Activated naive CD8-positive, alpha-beta T cell (primary cell): Measurements from ENCODE around the gene SYTL5.

ENCODE experiments used
- H3K27ac Mint-ChIP-seq: one replicate; pipeline ENCODE4 v1.8.0; 2021; ENCODE audit warnings: mixed read lengths
- H3K27me3 Mint-ChIP-seq: one replicate; pipeline ENCODE4 v1.8.0; 2021; ENCODE audit warnings: mixed read lengths
- H3K36me3 Mint-ChIP-seq: one replicate; pipeline ENCODE4 v1.8.0; 2021; ENCODE audit warnings: mixed read lengths
- H3K4me1 Mint-ChIP-seq: one replicate; pipeline ENCODE4 v1.8.0; 2021; ENCODE audit warnings: low read depth, mixed read lengths
- H3K4me3 Mint-ChIP-seq: one replicate; pipeline ENCODE4 v1.8.0; 2021; ENCODE audit warnings: mild to moderate bottlenecking, mixed read lengths
- H3K9me3 Mint-ChIP-seq: one replicate; pipeline ENCODE4 v1.8.0; 2021; ENCODE audit warnings: low read depth, mixed read lengths

SYTL5 gene

DNA sequence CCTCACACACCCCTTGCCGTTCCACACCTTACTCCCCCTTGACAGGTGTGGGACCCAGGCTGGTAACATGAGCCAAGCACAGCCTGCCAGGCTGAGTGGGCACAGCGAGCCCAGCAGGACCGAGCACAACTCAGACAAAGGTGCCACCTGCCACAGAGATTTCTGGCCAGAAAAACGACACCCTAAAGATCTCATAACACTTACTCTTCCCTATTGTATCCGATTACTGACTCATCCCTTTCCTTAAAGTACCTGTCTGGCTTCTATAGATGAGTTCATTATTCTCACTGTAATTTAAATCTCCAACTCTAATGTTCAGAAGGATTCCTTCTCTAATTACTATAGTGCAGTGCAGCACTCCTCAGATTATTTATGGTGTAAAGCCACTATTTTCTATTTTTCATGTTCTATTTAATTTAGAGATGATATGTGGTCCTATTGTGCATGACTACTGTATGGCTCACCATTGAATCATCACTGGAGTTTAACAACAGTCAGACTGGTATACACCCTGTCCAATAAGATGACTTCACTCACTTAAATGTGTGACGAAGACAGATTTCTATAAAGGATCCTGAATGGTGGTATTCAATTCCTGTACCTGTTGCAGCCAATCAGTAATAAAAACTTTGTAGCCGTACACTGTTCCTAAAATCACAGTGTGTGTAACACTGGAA is 7.6 kb upstream of the SYTL5 start:
- Mint-ChIP-seq H3K9me3 (peaks cover under 1% of the 10 kb centered on the region), H3K27me3 (no peaks in the 10 kb centered on the region), H3K27ac (no peak overlapping the region), H3K4me1 (no peaks in the 10 kb centered on the region), H3K4me3 (no peak overlapping the region), H3K36me3 (no peaks in the 10 kb centered on the region)

- H3K27me3 Mint-ChIP-seq = no peaks in the 10 kb centered on the region
- H3K36me3 Mint-ChIP-seq = peaks cover 2% of the 10 kb centered on the region
- no peak overlapping the region for H3K27ac Mint-ChIP-seq
- H3K9me3 Mint-ChIP-seq = peaks cover 10% of the 10 kb centered on the region
- H3K4me3 Mint-ChIP-seq = no peak overlapping the region
- H3K4me1 Mint-ChIP-seq = no peaks in the 10 kb centered on the region
Observed at GRCh38 chrX:38000706-38001105, 5.6 kb upstream of the SYTL5 start.

- Mint-ChIP-seq H3K27ac (no peak overlapping the region), H3K9me3 (peaks cover 10% of the 10 kb centered on the region), H3K4me1 (no peaks in the 10 kb centered on the region), H3K27me3 (no peaks in the 10 kb centered on the region), H3K36me3 (peaks cover 2% of the 10 kb centered on the region), H3K4me3 (no peak overlapping the region)
Observed at GRCh38 chrX:38004046-38004445, 2.3 kb upstream of the SYTL5 start.

GRCh38 chrX:38006778-38007177 is 425 bp downstream of the SYTL5 start:
- H3K4me3 Mint-ChIP-seq = no peak overlapping the region

DNA sequence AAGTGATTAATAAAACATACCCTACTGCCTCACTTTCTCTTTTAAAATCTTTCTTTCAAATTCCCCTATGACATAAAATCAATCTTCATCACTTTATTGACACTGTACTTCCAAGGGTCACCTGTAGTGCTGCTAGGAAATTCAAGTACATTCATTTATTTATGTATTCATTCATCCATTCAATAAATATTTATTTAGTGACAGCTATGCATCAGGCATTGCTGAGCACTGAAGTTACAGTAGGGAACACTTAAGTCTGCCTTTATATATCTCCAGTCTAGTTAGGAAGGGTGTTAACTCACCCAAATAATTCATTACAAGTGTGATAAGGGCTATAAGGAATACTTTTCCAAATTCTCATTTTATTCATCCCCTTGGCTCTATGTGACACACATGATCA is 2.3 kb downstream of the SYTL5 start:
- Mint-ChIP-seq H3K4me1 (no peaks in the 10 kb centered on the region), H3K27me3 (peaks cover under 1% of the 10 kb centered on the region), H3K27ac (no peak overlapping the region), H3K36me3 (peaks cover 2% of the 10 kb centered on the region), H3K9me3 (peaks cover 9% of the 10 kb centered on the region), H3K4me3 (no peak overlapping the region)

More at GRCh38 chrX:38006778-38007177, 425 bp downstream of the SYTL5 start:
- peaks cover 2% of the 10 kb centered on the region for H3K36me3 Mint-ChIP-seq
- no peak overlapping the region for H3K27ac Mint-ChIP-seq
- peaks cover 10% of the 10 kb centered on the region for H3K9me3 Mint-ChIP-seq
- no peaks in the 10 kb centered on the region for H3K27me3 Mint-ChIP-seq
- no peaks in the 10 kb centered on the region for H3K4me1 Mint-ChIP-seq

GRCh38 chrX:38009641-38010040 is 3.3 kb downstream of the SYTL5 start:
- Mint-ChIP-seq H3K36me3 (peaks cover 2% of the 10 kb centered on the region), H3K9me3 (no peaks in the 10 kb centered on the region), H3K4me1 (no peaks in the 10 kb centered on the region), H3K27ac (no peak overlapping the region), H3K27me3 (peaks cover 3% of the 10 kb centered on the region), H3K4me3 (no peak overlapping the region)

DNA sequence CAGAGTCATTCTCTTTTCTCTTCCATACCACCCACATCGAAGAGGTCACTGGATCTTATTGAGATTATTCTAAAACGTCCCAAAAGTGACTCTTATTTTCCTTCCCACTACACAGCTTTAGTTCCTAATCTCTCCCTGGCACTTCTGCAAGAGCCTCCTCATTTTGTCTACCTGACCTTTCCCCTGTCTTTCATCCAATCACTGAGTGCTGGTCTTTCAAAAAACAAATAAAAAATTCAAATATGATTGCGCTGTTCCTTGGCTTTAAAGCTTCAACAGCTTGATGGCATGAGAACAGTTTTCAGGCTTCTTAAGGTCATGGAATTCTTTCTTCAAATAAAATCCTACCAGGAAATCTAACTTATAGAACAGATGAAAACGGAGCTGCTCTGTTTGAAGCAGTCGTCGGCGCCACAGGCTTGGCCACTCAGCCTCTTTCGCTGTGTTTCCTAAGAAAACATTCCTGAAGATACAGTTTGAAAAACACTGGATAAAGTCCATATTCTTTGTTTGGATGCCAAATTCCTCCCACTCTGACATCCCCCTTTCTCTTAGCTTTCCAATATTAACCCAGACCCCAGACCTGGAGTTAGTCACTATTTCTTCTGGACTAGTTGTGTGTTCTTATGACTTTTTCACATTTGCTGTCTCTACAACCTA is 12.5 kb downstream of the SYTL5 start:
- no peaks in the 10 kb centered on the region for H3K4me1 Mint-ChIP-seq

GRCh38 chrX:38028300-38028699 is 21.9 kb downstream of the SYTL5 start:
- Mint-ChIP-seq H3K9me3 (no peaks in the 10 kb centered on the region), H3K4me3 (no peak overlapping the region), H3K4me1 (no peaks in the 10 kb centered on the region), H3K27me3 (peaks cover 5% of the 10 kb centered on the region), H3K27ac (no peak overlapping the region), H3K36me3 (no peaks in the 10 kb centered on the region)

More for the DNA sequence above, 12.5 kb downstream of the SYTL5 start:
- no peak overlapping the region for H3K4me3 Mint-ChIP-seq
- H3K27me3 Mint-ChIP-seq = no peaks in the 10 kb centered on the region
- no peaks in the 10 kb centered on the region for H3K36me3 Mint-ChIP-seq
- H3K9me3 Mint-ChIP-seq = no peaks in the 10 kb centered on the region
- no peak overlapping the region for H3K27ac Mint-ChIP-seq

- Mint-ChIP-seq H3K9me3 (no peaks in the 10 kb centered on the region), H3K27me3 (peaks cover 3% of the 10 kb centered on the region), H3K4me1 (no peaks in the 10 kb centered on the region), H3K4me3 (no peak overlapping the region), H3K36me3 (no peaks in the 10 kb centered on the region), H3K27ac (no peak overlapping the region)
Observed at GRCh38 chrX:38036466-38036865, 30.1 kb downstream of the SYTL5 start.

DNA sequence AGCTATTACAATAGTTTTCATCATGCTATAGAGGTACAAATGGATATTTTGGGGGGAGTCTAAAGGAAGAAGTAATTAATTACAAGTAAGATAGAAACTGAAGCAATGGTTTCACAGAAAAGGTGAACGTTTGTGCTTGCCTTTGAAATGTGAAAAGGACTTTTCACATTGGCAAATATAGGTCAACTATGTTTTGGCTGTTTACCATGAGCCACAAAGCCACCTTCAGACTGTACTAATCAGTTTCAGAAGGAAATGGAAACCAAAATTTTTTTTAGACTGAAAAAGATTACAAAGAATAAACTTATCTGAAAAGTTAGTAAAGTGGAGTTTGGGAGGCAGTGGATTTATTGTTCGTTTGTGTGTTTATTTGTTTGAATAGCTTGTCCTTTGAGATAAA is 32.1 kb downstream of the SYTL5 start:
- Mint-ChIP-seq H3K4me3 (no peak overlapping the region), H3K4me1 (no peaks in the 10 kb centered on the region), H3K9me3 (no peaks in the 10 kb centered on the region), H3K27me3 (peaks cover 4% of the 10 kb centered on the region), H3K27ac (no peak overlapping the region), H3K36me3 (no peaks in the 10 kb centered on the region)

GRCh38 chrX:38041237-38041636 is 34.9 kb downstream of the SYTL5 start:
- H3K27me3 Mint-ChIP-seq = peaks cover 4% of the 10 kb centered on the region
- no peak overlapping the region for H3K27ac Mint-ChIP-seq
- no peaks in the 10 kb centered on the region for H3K36me3 Mint-ChIP-seq
- no peak overlapping the region for H3K4me3 Mint-ChIP-seq
- H3K9me3 Mint-ChIP-seq = no peaks in the 10 kb centered on the region
- no peaks in the 10 kb centered on the region for H3K4me1 Mint-ChIP-seq

DNA sequence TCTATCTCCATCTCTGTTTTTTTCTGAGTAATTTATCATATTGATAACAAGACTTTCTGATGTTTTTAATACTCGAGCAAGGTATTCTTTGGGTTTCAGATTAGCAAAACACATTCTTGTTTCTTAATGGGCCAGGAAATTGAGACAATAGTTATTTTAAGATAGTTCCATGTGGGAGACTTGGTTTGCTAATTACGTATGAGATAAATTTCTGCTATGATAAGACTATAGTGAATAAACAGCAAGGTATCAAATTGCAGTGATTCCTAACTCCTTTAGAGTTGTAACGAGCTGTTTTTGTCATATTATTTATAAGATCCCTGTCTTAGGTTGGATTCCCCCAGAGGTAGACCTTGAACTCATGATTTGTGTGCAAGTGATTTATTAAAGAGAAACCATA is 38.3 kb downstream of the SYTL5 start:
- H3K36me3 Mint-ChIP-seq = no peaks in the 10 kb centered on the region
- no peaks in the 10 kb centered on the region for H3K4me1 Mint-ChIP-seq

GRCh38 chrX:38045538-38046096 is 39.3 kb downstream of the SYTL5 start:
- Mint-ChIP-seq H3K4me1 (no peaks in the 10 kb centered on the region), H3K4me3 (no peak overlapping the region), H3K9me3 (no peaks in the 10 kb centered on the region), H3K27ac (no peak overlapping the region), H3K27me3 (peaks cover 2% of the 10 kb centered on the region), H3K36me3 (no peaks in the 10 kb centered on the region)

More for the DNA sequence above, 38.3 kb downstream of the SYTL5 start:
- Mint-ChIP-seq H3K9me3 (no peaks in the 10 kb centered on the region), H3K27ac (no peak overlapping the region), H3K4me3 (no peak overlapping the region), H3K27me3 (peaks cover 4% of the 10 kb centered on the region)

GRCh38 chrX:38048886-38049285 is 42.5 kb downstream of the SYTL5 start:
- H3K36me3 Mint-ChIP-seq = no peaks in the 10 kb centered on the region
- no peaks in the 10 kb centered on the region for H3K9me3 Mint-ChIP-seq
- no peak overlapping the region for H3K27ac Mint-ChIP-seq
- no peak overlapping the region for H3K4me3 Mint-ChIP-seq
- H3K27me3 Mint-ChIP-seq = no peaks in the 10 kb centered on the region
- H3K4me1 Mint-ChIP-seq = no peaks in the 10 kb centered on the region

- H3K4me1 Mint-ChIP-seq = no peaks in the 10 kb centered on the region
- H3K4me3 Mint-ChIP-seq = no peak overlapping the region
- no peaks in the 10 kb centered on the region for H3K27me3 Mint-ChIP-seq
- no peak overlapping the region for H3K27ac Mint-ChIP-seq
- H3K36me3 Mint-ChIP-seq = no peaks in the 10 kb centered on the region
- H3K9me3 Mint-ChIP-seq = no peaks in the 10 kb centered on the region
Observed at GRCh38 chrX:38050806-38051205, 44.5 kb downstream of the SYTL5 start.
